Globus pallidus (tissue), 1 donor: ENCODE data around the gene WASF1.
"Not testable (repeated sequence)": the region's sequence is repeated elsewhere in the genome, so short reads cannot be mapped to it uniquely, and the experiment has no call there.

ENCODE experiments used
- DNase-seq: peaks from one replicate; pipeline ENCODE4 v3.0.0-alpha.2; 2015; ENCODE audit warnings: low spot score

WASF1 gene

GRCh38 chr6:110089323-110089722 is 90.1 kb downstream of the WASF1 start:
- no peak for DNase-seq

- no peak for DNase-seq
Measured at GRCh38 chr6:110085285-110085684, 94.2 kb downstream of the WASF1 start.

- no peak for DNase-seq
Measured at GRCh38 chr6:110083875-110084585, 95.4 kb downstream of the WASF1 start.

- DNase-seq, result no peak
Measured at GRCh38 chr6:110075406-110075805, 104.1 kb downstream of the WASF1 start.

GRCh38 chr6:110073474-110073873 is 106.0 kb downstream of the WASF1 start:
- DNase-seq, result not testable (repeated sequence)

- DNase-seq, result no peak
Measured at GRCh38 chr6:110068592-110068967, 110.9 kb downstream of the WASF1 start.

- no peak for DNase-seq
Measured at GRCh38 chr6:110067837-110068591, 111.5 kb downstream of the WASF1 start.

- no peak for DNase-seq
Measured at GRCh38 chr6:110064744-110065524, 114.5 kb downstream of the WASF1 start.

GRCh38 chr6:110063594-110064263 is 115.7 kb downstream of the WASF1 start:
- DNase-seq, result no peak

- DNase-seq, result no peak
Measured at GRCh38 chr6:110055387-110055735, 124.1 kb downstream of the WASF1 start.

GRCh38 chr6:110054664-110055386 is 124.6 kb downstream of the WASF1 start:
- DNase-seq, result no peak

GRCh38 chr6:110053395-110054240 is 125.9 kb downstream of the WASF1 start:
- DNase-seq, result peak; percentile 60

- no peak for DNase-seq
Measured at GRCh38 chr6:110050440-110050813, 129.0 kb downstream of the WASF1 start.
